Retinal pigment epithelial cell (primary cell): ENCODE measurements around the gene ANAPC15.
"Not testable (repeated sequence)": the region's sequence is repeated elsewhere in the genome, so short reads cannot be mapped to it uniquely, and the experiment has no call there.

Experiments used
- DNase-seq: peaks from one replicate; pipeline ENCODE4 v3.0.0-alpha.2; 2010; ENCODE audit warnings: low read depth
- H3K4me3 ChIP-seq: 2 replicates; pipeline ENCODE4 v1.5.1; 2011; ENCODE audit warnings: mild to moderate bottlenecking, low read length, control low read depth, moderate library complexity
- TF ChIP-seq, protein P1 (sequence below): conservative IDR thresholded peaks from 2 replicates; pipeline ENCODE4 v1.5.1; 2011; ENCODE audit warnings: low read depth, low read length, control low read depth, inconsistent platforms

ANAPC15 gene

DNA sequence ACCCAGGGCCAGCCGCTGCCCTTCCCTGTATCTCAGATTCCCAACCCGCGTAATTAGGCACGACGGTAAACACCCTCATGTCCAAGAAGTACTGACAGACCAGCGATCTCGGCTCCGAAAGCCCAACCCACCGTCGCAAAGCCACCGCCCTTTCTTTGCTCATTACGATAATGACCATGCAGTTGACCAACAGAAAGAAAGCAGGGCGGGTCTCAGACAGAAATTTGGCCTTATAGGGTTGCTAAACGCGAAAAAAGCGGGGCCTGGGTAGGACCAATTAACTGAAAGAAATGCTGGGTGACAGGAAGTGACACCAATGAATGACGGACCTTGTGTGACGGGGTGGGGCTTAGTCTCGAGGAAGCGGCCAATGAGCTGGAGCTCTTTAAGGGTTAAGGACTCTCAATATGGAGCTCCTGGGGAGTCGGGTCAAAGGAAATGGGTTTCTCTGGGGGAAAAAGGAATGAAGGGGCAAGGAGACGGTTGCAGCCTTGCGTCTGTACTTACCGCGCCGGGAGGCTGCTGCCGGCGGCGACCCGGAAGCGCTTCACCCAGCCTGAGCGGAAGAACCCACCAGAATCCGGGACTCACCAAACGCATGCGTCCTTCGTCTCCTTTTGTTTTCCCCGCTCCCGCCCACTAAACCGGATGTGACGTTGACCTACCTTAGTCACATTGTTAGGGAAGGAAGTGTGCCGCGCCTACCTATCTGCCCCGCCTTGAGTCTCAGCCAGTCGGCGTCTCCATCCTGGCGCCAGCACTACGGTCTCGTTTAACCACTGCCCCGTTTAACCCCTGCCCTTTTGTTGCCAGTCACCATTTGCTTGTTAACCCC, at the start of gene ANAPC15:
Gene ANAPC15 (minus strand): TSS at position 553 of the 835 bp plus-strand sequence. CDS start 1,419 bp downstream, outside the sequence.
- H3K4me3 ChIP-seq, result peak within 1 kb of the TSS; percentile 89
- TF ChIP-seq, protein P1, sequence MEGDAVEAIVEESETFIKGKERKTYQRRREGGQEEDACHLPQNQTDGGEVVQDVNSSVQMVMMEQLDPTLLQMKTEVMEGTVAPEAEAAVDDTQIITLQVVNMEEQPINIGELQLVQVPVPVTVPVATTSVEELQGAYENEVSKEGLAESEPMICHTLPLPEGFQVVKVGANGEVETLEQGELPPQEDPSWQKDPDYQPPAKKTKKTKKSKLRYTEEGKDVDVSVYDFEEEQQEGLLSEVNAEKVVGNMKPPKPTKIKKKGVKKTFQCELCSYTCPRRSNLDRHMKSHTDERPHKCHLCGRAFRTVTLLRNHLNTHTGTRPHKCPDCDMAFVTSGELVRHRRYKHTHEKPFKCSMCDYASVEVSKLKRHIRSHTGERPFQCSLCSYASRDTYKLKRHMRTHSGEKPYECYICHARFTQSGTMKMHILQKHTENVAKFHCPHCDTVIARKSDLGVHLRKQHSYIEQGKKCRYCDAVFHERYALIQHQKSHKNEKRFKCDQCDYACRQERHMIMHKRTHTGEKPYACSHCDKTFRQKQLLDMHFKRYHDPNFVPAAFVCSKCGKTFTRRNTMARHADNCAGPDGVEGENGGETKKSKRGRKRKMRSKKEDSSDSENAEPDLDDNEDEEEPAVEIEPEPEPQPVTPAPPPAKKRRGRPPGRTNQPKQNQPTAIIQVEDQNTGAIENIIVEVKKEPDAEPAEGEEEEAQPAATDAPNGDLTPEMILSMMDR, result no peak
- peak; percentile 99 for DNase-seq

DNA sequence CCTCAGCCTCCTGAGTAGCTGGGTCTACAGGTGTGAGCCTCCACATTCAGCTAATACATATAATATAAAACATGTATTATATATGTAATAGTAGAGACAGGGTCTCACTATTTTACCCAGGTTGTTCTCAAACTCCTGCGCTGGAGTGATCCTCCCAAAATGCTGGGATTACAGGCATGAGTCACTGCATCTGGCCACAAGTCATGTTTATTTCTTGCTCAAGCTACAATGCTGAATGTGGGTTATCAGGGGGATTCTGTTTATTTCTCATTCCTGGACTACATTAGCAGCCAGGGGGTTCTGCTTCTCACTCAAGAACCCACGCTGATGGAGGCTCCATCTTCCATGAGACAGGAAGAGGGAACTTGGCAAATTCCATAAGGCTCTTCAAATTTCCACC, 47.8 kb upstream of the ANAPC15 start:
- TF ChIP-seq, protein P1, result no peak
- no peak overlapping the region for H3K4me3 ChIP-seq
- no peak for DNase-seq

DNA sequence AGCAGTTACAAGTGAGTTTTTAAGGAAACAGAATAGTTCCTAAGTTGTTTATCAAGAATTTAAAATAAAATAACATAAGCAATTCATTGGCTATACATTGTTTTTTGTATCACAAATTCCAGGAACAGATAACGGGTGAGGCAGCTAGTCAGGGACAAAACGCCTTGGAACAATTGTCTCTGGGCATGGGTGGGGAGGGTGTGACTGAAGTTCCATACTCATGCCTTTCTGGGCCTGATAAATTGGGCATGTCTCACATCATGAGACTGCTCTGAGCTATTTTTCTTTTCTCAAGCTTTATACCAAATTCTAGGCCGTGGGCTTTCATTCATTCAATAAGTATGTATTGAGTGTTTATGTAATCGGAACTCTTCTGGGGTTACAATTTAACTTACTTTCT, 44.6 kb upstream of the ANAPC15 start:
- no peak overlapping the region for H3K4me3 ChIP-seq
- TF ChIP-seq, protein P1, result no peak
- DNase-seq, result no peak

DNA sequence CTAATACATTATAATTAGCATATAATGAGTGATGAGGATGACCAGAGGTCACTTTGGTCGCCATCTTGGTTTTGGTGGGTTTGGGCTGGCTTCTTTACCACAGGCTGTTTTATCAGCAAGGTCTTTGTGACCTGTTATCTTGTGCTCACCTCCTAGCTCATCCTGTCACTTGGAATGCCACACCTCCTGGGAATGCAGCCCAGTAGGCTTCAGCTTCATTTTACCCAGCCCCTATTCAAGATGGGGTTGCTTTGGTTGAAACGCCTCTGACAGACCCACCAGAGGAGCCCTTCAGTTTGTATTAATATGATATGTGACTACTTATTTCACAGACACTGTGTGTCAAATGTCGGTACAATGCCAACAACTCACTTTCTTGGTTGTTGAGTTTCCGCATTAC, 43.3 kb upstream of the ANAPC15 start:
- TF ChIP-seq, protein P1, result no peak
- no peak overlapping the region for H3K4me3 ChIP-seq
- DNase-seq, result no peak

DNA sequence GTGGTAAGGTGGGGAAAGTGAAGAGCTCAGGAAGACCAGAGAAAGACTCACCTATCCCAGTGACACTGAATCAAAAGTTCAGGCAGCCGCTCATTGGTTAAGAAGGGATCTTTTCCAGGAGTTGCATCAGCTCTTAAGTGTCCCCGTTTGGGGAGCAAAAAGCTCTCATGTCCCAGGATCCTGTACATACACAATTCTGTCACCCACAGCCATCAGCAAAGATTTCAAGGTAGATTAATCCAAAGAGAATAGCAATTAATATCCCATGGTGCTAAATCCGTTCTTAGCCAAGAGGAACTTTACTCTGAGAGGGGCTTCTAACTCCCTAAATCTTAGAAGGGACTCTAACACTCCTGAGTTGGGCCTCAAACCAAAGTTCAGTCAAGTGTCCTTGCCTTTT, 42.3 kb upstream of the ANAPC15 start:
- DNase-seq, result no peak
- TF ChIP-seq, protein P1, result no peak
- H3K4me3 ChIP-seq, result no peak overlapping the region

DNA sequence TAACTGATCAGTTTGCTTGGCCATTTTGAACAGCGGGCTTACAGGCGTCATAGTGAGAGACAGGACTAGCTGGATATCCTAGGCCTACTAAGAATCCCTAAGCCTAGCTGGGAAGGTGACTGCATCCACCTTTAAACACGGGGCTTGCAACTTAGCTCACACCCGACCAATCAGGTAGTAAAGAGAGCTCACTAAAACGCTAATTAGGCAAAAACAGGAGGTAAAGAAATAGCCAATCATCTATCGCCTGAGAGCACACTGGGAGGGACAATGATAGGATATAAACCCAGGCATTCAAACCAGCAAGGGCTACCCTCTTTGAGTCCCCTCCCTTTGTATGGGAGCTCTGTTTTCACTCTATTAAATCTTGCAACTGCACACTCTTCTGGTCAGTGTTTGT, 41.4 kb upstream of the ANAPC15 start:
- H3K4me3 ChIP-seq, DNase-seq: not testable (repeated sequence)

DNA sequence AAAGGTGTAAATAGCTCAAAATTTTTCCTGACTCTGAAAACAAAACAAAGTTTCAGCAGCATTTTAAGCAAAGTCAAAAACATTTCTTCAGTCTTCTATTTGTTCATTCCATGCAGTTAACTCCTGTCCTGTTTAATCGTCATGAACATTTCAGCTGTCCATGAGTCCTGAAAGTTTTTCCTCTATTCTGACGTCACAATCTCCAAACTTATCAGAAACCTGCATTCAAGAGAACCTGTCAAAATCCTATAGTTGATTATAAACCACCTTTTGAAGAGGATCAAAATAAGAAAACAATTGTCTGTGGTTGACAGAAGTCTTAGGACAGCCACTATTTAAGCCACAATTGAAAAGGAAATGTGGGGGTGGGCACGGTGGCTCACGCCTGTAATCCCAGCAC, 38.4 kb upstream of the ANAPC15 start:
- DNase-seq, result no peak
- H3K4me3 ChIP-seq, result no peak overlapping the region
- TF ChIP-seq, protein P1, result no peak
